Keratinocyte (primary cell): Measurements from ENCODE around the gene DCHS2.

Source experiments
- CTCF ChIP-seq, 3 experiments: IDR thresholded peaks in 1 of 3; conservative IDR thresholded peaks in 1 of 3; optimal IDR thresholded peaks in 1 of 3; 2 replicates in 2 of 3; 3 replicates in 1 of 3; pipeline versions ENCODE3 to v1.5.1; 2011; ENCODE audit warnings: low read length in 3 of 3, mild to moderate bottlenecking in 3 of 3, moderate library complexity in 2 of 3, control low read depth in 1 of 3, inconsistent platforms in 1 of 3; ENCODE audit not compliant: insufficient read depth in 2 of 3; ENCODE audit errors: extremely low read depth in 1 of 3
- EZH2 ChIP-seq: IDR thresholded peaks from one replicate; pipeline ENCODE4 v1.6.1; 2012; ENCODE audit warnings: inconsistent platforms, mild to moderate bottlenecking, low read length, moderate library complexity

- TF ChIP-seq CTCF (optimal IDR thresholded peaks at IDR 0.05 in 1 of 3, IDR thresholded peaks at IDR 0.05 in 1 of 3, conservative IDR thresholded peaks at IDR 0.05 in 1 of 3; ENCODE audit: extremely low read depth in 1 of 3, insufficient read depth in 2 of 3, low read length in 3 of 3) (no peak), EZH2 (no peak)
Measured at GRCh38 chr4:154427149-154427548, 64.5 kb downstream of the DCHS2 start.
